A673 (cell line): ENCODE data around the gene MRPL51.

Experiments
- CTCF ChIP-seq: fragments of 300-800, 200-600 bp; sonication (generic); conservative IDR thresholded peaks from 2 replicates; pipeline ENCODE4 v1.5.1; 2017; ENCODE audit warnings: low read depth, mild to moderate bottlenecking, antibody characterized with exemption, low read length, moderate library complexity, mixed read lengths
- EZH2 ChIP-seq: fragments of 200-600 bp; sonication (generic); IDR thresholded peaks from 2 replicates; pipeline ENCODE4 v1.6.1; 2017; ENCODE audit warnings: borderline replicate concordance, low read depth, mild to moderate bottlenecking, mixed read lengths, antibody characterized with exemption, low read length; ENCODE audit not compliant: poor library complexity, severe bottlenecking

GRCh38 chr12:6462234-6462995 lies 30.6 kb downstream of the MRPL51 start:
- TF ChIP-seq CTCF (no peak), EZH2 (no peak)
